B cell (primary cell): ENCODE data around the gene SEC61B. TPM values are rescaled to one million over a fixed set of nuclear protein-coding genes. Genes with fewer than 3 reads are reported as not detected.
"Not testable (repeated sequence)": the region's sequence is repeated elsewhere in the genome, so short reads cannot be mapped to it uniquely, and the experiment has no call there.

Experiments
- ATAC-seq: fragments of 200-7000 bp; cut with Tn5 transposase; one replicate; pipeline ENCODE4 v1.10.0; 2021; ENCODE audit warnings: low read depth, mild to moderate bottlenecking, moderate number of reproducible peaks, moderate library complexity
- CTCF ChIA-PET: fragments of 350-600 bp; sonication (Branson Sonifier 250); formaldehyde crosslinking; loops from one replicate; lab custom pipeline; 2021; ENCODE audit warnings: antibody characterized with exemption, inconsistent platforms; lab: Charles Lee
- POLR2A ChIA-PET: fragments of 350-600 bp; sonication (Branson Sonifier 250); formaldehyde crosslinking; loops from one replicate; lab custom pipeline; 2021; ENCODE audit warnings: antibody characterized with exemption; lab: Charles Lee
- DNase-seq: peaks from one replicate; pipeline ENCODE4 v3.0.0; 2013
- H2AFZ ChIP-seq: 2 replicates; pipeline ENCODE4 v1.6.1; 2012; ENCODE audit warnings: mild to moderate bottlenecking, low read depth, low read length; ENCODE audit not compliant: insufficient read depth, poor library complexity, severe bottlenecking
- H3K27ac ChIP-seq, 2 donors: 1 replicate in 1 of 2; 2 replicates in 1 of 2; pipeline ENCODE4 v1.5.1; 2012 to 2013; ENCODE audit warnings: low read length in 2 of 2, mild to moderate bottlenecking in 2 of 2, moderate library complexity in 1 of 2
- H3K27me3 ChIP-seq, 4 experiments: fragments of 200-600 bp in 1 of 4; sonication (generic) in 1 of 4; replicated peaks in 1 of 4; 1 replicate in 2 of 4; 2 replicates in 2 of 4; pipeline versions ENCODE4 v1.6.1 to v1.7.0; 2013 to 2016; ENCODE audit warnings: low read length in 3 of 4, mild to moderate bottlenecking in 2 of 4, mixed read lengths in 1 of 4, moderate library complexity in 1 of 4; ENCODE audit not compliant: insufficient read depth in 4 of 4, control insufficient read depth in 3 of 4; ENCODE audit errors: control extremely low read depth in 1 of 4
- H3K36me3 ChIP-seq, 2 experiments: replicated peaks in 1 of 2; 1 replicate in 1 of 2; 2 replicates in 1 of 2; pipeline versions ENCODE4 v1.6.1 to v1.7.1; 2013; ENCODE audit warnings: low read length in 1 of 2; ENCODE audit not compliant: insufficient read depth in 2 of 2, control insufficient read depth in 1 of 2; ENCODE audit errors: control extremely low read depth in 1 of 2, extremely low read depth in 1 of 2
- H3K4me1 ChIP-seq, 2 donors: fragments of 200-600 bp in 1 of 2; sonication (generic) in 1 of 2; 1 replicate in 1 of 2; 2 replicates in 1 of 2; pipeline versions ENCODE4 v1.5.1 to v1.6.1; 2013 to 2017; ENCODE audit warnings: low read length in 2 of 2; ENCODE audit not compliant: control insufficient read depth in 2 of 2, insufficient read depth in 2 of 2
- H3K4me2 ChIP-seq: replicated peaks from 2 replicates; pipeline ENCODE3; 2012; ENCODE audit warnings: mild to moderate bottlenecking, low read depth, low read length; ENCODE audit not compliant: poor library complexity, severe bottlenecking
- H3K4me3 ChIP-seq, 5 experiments: fragments of 200-600 bp in 1 of 5; sonication (generic) in 1 of 5; 1 replicate in 3 of 5; 2 replicates in 2 of 5; pipeline versions ENCODE4 v1.5.1 to v1.7.0; 2011 to 2016; ENCODE audit warnings: low read length in 4 of 5, mild to moderate bottlenecking in 4 of 5, low read depth in 2 of 5, control low read depth in 1 of 5, moderate library complexity in 1 of 5; ENCODE audit not compliant: insufficient read depth in 1 of 5; ENCODE audit errors: control extremely low read depth in 1 of 5, extremely low read depth in 1 of 5
- H3K79me2 ChIP-seq: fragments of 200-600 bp; sonication (generic); one replicate; pipeline ENCODE4 v1.6.0; 2016; ENCODE audit warnings: low read length; ENCODE audit not compliant: control insufficient read depth, insufficient read depth
- H3K9ac ChIP-seq: fragments of 200-600 bp; sonication (generic); 2 replicates; pipeline ENCODE4 v1.6.1; 2017; ENCODE audit warnings: mild to moderate bottlenecking, low read length, moderate library complexity
- H3K9me3 ChIP-seq, 3 donors: one replicate each; pipeline versions ENCODE4 v1.6.1 to v1.7.1; 2013; ENCODE audit warnings: low read length in 2 of 3; ENCODE audit not compliant: control insufficient read depth in 2 of 3, insufficient read depth in 1 of 3; ENCODE audit errors: control extremely low read depth in 1 of 3
- H4K20me1 ChIP-seq: 2 replicates; pipeline ENCODE4 v1.6.0; 2012; ENCODE audit warnings: mild to moderate bottlenecking, low read length; ENCODE audit not compliant: insufficient read depth, control insufficient read depth, poor library complexity, severe bottlenecking
- H3K27ac Mint-ChIP-seq: one replicate; pipeline ENCODE4 v1.8.0; 2021; ENCODE audit warnings: mixed read lengths
- H3K27me3 Mint-ChIP-seq: one replicate; pipeline ENCODE4 v1.8.0; 2021; ENCODE audit warnings: mixed read lengths
- H3K4me1 Mint-ChIP-seq: one replicate; pipeline ENCODE4 v1.8.0; 2021; ENCODE audit warnings: mixed read lengths
- H3K4me3 Mint-ChIP-seq: one replicate; pipeline ENCODE4 v1.8.0; 2021; ENCODE audit warnings: mixed read lengths
- H3K9me3 Mint-ChIP-seq: one replicate; pipeline ENCODE4 v1.8.0; 2022; ENCODE audit warnings: mixed read lengths; ENCODE audit not compliant: insufficient read depth
- CTCF ChIP-seq: fragments of 200-600 bp; IDR thresholded peaks from one replicate; pipeline ENCODE4 v1.8.0; 2022; ENCODE audit warnings: antibody characterized with exemption, mild to moderate bottlenecking
- EZH2 ChIP-seq: IDR thresholded peaks from 2 replicates; pipeline ENCODE4 v1.6.1; 2012; ENCODE audit warnings: borderline replicate concordance, low read depth, mild to moderate bottlenecking, moderate library complexity, low read length; ENCODE audit not compliant: insufficient read depth, poor library complexity, severe bottlenecking
- WGBS: methylation state at CpG from one replicate; pipeline ENCODE4 v1.1.5; 2013; ENCODE audit warnings: missing lambda C conversion rate; ENCODE audit not compliant: insufficient coverage; 5-methylcytosine and 5-hydroxymethylcytosine counted together
- intact Hi-C: fragments of 100-400 bp; cut with micrococcal nuclease; formaldehyde crosslinking; loops from one replicate; pipeline ENCODE4 v1.10.0; 2022
- polyA plus RNA-seq: library from polyadenylated mRNA; depleted of rRNA; stranded (reverse); fragments of >200 nt; gene quantifications from 2 replicates; pipeline ENCODE4 v1.2.3, GENCODE V29; 2012
- total RNA-seq, 2 donors: library from RNA; stranded (reverse); fragments of 120-200 nt in 1 of 2; gene quantifications; 1 replicate in 1 of 2; 2 replicates in 1 of 2; pipeline versions ENCODE4 v1.2.3 to v1.2.4, GENCODE V29; 2013 to 2022

SEC61B gene
- total and polyA plus RNA-seq, 2 donors (not counting 1 experiment from before 2014, with no cell fraction given): 70.2 to 92.1 TPM

- ATAC-seq: no peak
- Histone ChIP-seq H3K36me3 (peaks cover 5 to 13% of the 10 kb centered on the region in 2 experiments), H2AFZ (no peak overlapping the region), H3K79me2 (no peaks in the 10 kb centered on the region), H3K9ac (no peak overlapping the region), H3K4me2 (no peak overlapping the region), H3K27ac (peak overlapping the region; percentile 80 to 88), H3K27me3 (no peaks in the 10 kb centered on the region), H3K9me3 (no peaks in the 10 kb centered on the region), H4K20me1 (no peaks in the 10 kb centered on the region), H3K4me1 (peaks cover 27 to 31% of the 10 kb centered on the region in 2 donors), H3K4me3 (no peak overlapping the region)
- H3K27me3 Mint-ChIP-seq: no peaks in the 10 kb centered on the region
- no peak overlapping the region for H3K4me3 Mint-ChIP-seq
- POLR2A ChIA-PET: no interaction called here
- CTCF ChIA-PET: interaction anchor here (3.9 kb wide), 1 partner anchor 28 kb away, joined by 17 read pairs; no protein-coding TSS in a partner anchor
- no peak for TF ChIP-seq CTCF
- no peak for TF ChIP-seq EZH2
- intact Hi-C loops: loop anchor here (2.0 kb wide), 2 partner anchors 15 to 53 kb away; no protein-coding TSS in a partner anchor
- H3K9me3 Mint-ChIP-seq: no peaks in the 10 kb centered on the region
- DNase-seq: no peak
- peak overlapping the region; percentile 80 for H3K27ac Mint-ChIP-seq
- H3K4me1 Mint-ChIP-seq: peaks cover 38% of the 10 kb centered on the region
Measured at GRCh38 chr9:99237356-99237755, 15.3 kb downstream of the SEC61B start.

- H3K27ac ChIP-seq, ATAC-seq, H3K79me2 ChIP-seq, H4K20me1 ChIP-seq, H3K4me3 Mint-ChIP-seq, H3K4me3 ChIP-seq, H3K9me3 ChIP-seq, H3K27me3 ChIP-seq, H3K9me3 Mint-ChIP-seq, H3K27me3 Mint-ChIP-seq, DNase-seq, H2AFZ ChIP-seq, H3K36me3 ChIP-seq, H3K9ac ChIP-seq, H3K4me2 ChIP-seq, POLR2A ChIA-PET: not testable (repeated sequence)
- Mint-ChIP-seq H3K4me1 (peaks cover 38% of the 10 kb centered on the region), H3K27ac (peak overlapping the region; percentile 80)
- intact Hi-C loops: loop anchor here (2.0 kb wide), 2 partner anchors 15 to 53 kb away; no protein-coding TSS in a partner anchor
- CTCF ChIA-PET: interaction anchor here (1.4 kb wide), 1 partner anchor 55 kb away, joined by 3 read pairs; no protein-coding TSS in a partner anchor
- WGBS: 94% methylated on average over 2 of the region's 4 CpGs
- H3K4me1 ChIP-seq: peaks cover 27 to 31% of the 10 kb centered on the region in 2 donors
Measured at GRCh38 chr9:99237849-99238248, 15.8 kb downstream of the SEC61B start.
